ENCODE results near the gene HCFC2. TPM values are rescaled to one million over a fixed set of nuclear protein-coding genes. Genes with fewer than 3 reads are reported as not detected.
"Not testable (repeated sequence)": the region's sequence is repeated elsewhere in the genome, so short reads cannot be mapped to it uniquely, and the experiment has no call there.

The HCFC2 gene
- total RNA-seq, 2 experiments from 2014 or later = 6.4 to 6.5 TPM

DNA sequence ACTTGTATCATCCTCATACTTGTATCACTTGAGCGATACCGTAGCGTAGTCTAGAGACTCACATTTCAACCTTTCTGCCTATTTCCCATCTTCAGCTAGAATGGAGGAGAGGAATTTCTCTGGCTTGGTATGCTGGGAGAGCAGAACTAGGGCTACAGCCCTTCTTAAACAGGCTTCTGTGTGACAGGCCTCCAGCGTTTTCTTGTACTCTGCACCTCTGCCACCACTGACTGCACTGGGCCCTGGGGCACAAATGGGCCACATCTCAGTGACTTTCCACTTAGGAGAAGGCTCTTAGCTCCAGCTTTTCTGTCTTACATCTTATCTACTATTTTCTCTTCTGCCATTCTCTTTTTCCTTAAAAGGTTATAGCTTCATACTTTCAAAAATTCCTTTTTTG is 26.8 kb downstream of the HCFC2 start:
- peaks cover 29% of the 10 kb centered on the region for H3K36me3 Mint-ChIP-seq (ENCODE audit: low read depth)
- H3K27ac Mint-ChIP-seq = no peak overlapping the region
- no peak overlapping the region for H3K4me3 Mint-ChIP-seq
- H3K4me1 Mint-ChIP-seq = peaks cover 4% of the 10 kb centered on the region
- no peaks in the 10 kb centered on the region for H3K9me3 Mint-ChIP-seq (ENCODE audit: low read depth)
- CTCF ChIA-PET = interaction anchor here (0.5 to 2.1 kb wide), 5 partner anchors 18 to 247 kb away, joined by 3 to 12 read pairs (median 3); partner anchors contain the start of gene HCFC2
- no peak for ATAC-seq
- H3K27me3 Mint-ChIP-seq = no peaks in the 10 kb centered on the region
- no peak for DNase-seq
- POLR2A ChIA-PET = no interaction called here
- intact Hi-C loops (cut with DNase I, micrococcal nuclease) = no loop called here

DNA sequence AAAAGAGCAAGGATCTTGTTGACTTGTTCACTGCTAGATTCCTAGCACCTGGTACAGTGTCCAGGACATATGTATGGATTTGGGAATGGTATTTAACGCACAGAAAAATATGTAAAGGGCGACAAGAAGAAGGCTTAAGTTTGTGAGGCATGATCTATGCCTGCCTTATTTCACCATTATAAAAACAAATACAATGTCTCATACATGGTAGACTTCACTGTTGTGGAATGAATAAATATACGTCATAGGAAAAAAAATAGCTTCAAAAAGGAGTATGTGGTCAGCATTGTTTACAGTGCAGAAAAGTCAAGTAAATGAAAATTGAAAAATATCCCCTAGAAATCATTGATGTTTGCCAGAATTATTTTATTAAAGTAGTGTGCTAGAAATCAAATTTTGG is 30.0 kb downstream of the HCFC2 start:
- H3K4me3 Mint-ChIP-seq = no peak overlapping the region
- intact Hi-C loops (cut with DNase I, micrococcal nuclease) = no loop called here
- no peak for DNase-seq
- no peak for ATAC-seq
- H3K9me3 Mint-ChIP-seq (ENCODE audit: low read depth) = no peaks in the 10 kb centered on the region
- POLR2A ChIA-PET = no interaction called here
- H3K27me3 Mint-ChIP-seq = no peaks in the 10 kb centered on the region
- H3K4me1 Mint-ChIP-seq = peaks cover 4% of the 10 kb centered on the region
- CTCF ChIA-PET = interaction anchor here (0.7 to 1.0 kb wide), 2 partner anchors 10 to 35 kb away, joined by 3 read pairs; no protein-coding TSS in a partner anchor
- no peak overlapping the region for H3K27ac Mint-ChIP-seq
- peaks cover 28% of the 10 kb centered on the region for H3K36me3 Mint-ChIP-seq (ENCODE audit: low read depth)

DNA sequence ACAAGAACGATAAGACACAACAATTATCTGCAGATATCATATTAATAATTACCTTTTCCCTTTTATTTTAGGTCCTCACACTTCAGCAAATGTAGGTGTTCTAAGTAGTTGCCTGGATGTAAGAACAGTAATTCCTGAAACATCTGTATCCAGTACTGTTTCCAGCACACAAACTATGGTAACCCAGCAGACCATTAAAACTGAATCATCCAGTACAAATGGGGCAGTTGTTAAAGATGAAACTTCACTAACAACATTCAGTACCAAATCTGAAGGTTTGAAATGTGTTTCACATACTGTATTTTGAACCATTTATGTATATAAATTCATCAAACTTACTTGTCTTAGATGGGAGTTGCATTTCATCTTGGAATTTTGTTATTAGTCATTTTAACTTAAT is 31.0 kb downstream of the HCFC2 start:
- no peaks in the 10 kb centered on the region for H3K27me3 Mint-ChIP-seq
- ATAC-seq = peak; percentile 39
- no peak for DNase-seq
- intact Hi-C loops (cut with DNase I, micrococcal nuclease) = loop anchor here in 1 of 2 experiments (1.0 kb wide), 1 partner anchor 11 kb away; no protein-coding TSS in a partner anchor
- no peak overlapping the region for H3K27ac Mint-ChIP-seq
- H3K36me3 Mint-ChIP-seq (ENCODE audit: low read depth) = peaks cover 21% of the 10 kb centered on the region
- CTCF ChIA-PET = interaction anchor here (3.5 kb wide), 1 partner anchor 13 kb away, joined by 21 read pairs; no protein-coding TSS in a partner anchor
- no peaks in the 10 kb centered on the region for H3K9me3 Mint-ChIP-seq (ENCODE audit: low read depth)
- no peak overlapping the region for H3K4me3 Mint-ChIP-seq
- POLR2A ChIA-PET = no interaction called here
- H3K4me1 Mint-ChIP-seq = peaks cover 4% of the 10 kb centered on the region

DNA sequence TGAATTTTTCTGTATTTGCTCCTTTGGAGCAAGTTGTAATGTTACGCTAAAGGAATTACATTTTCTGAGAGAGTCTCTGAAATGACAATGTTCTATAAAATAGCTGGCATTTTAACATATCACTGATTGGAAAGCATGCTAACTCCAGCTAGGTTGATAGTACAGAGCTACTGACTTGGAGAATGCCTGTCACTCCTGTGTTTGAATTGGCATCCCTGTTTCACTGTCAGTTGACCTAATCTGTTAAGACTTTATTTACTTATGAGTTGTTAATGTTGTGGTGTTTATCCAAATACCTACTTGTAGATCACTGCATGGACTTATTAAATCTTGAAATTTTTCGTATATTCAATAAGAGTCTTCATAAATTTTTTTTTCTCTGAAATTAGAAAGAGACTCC is 33.6 kb downstream of the HCFC2 start:
- no peaks in the 10 kb centered on the region for H3K9me3 Mint-ChIP-seq (ENCODE audit: low read depth)
- no peak for ATAC-seq
- no peaks in the 10 kb centered on the region for H3K27me3 Mint-ChIP-seq
- CTCF ChIA-PET = interaction anchor here (0.5 to 3.5 kb wide), 7 partner anchors 10 to 221 kb away, joined by 3 to 21 read pairs (median 3); a partner anchor contains a TSS
- DNase-seq = no peak
- intact Hi-C loops (cut with DNase I, micrococcal nuclease) = no loop called here
- POLR2A ChIA-PET = no interaction called here
- no peak overlapping the region for H3K4me3 Mint-ChIP-seq
- peaks cover 22% of the 10 kb centered on the region for H3K36me3 Mint-ChIP-seq (ENCODE audit: low read depth)
- peaks cover 4% of the 10 kb centered on the region for H3K4me1 Mint-ChIP-seq
- H3K27ac Mint-ChIP-seq = no peak overlapping the region

DNA sequence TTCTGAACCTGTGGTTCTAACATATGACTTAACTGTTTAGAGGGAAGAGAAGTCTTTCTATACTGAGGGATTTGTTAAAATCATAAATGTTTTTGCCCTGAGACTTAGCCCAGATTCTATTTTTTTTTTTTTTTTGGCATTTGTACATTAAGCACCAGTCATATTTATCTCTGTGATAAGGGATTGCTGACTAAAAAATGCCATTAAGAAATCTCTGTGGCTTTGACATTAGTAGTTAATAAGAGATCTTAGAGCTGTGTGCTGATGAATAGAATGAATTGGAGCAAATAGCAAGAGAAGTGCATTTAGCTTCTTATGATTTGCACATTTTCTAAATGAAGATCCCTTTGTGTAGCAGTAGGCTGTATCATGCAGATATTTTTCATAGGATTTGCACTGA is 41.1 kb downstream of the HCFC2 start:
- CTCF ChIA-PET = interaction anchor here (0.6 to 2.0 kb wide), 4 partner anchors 10 to 334 kb away, joined by 3 to 7 read pairs (median 4); no protein-coding TSS in a partner anchor
- POLR2A ChIA-PET = no interaction called here
- peaks cover 3% of the 10 kb centered on the region for H3K36me3 Mint-ChIP-seq (ENCODE audit: low read depth)

DNA sequence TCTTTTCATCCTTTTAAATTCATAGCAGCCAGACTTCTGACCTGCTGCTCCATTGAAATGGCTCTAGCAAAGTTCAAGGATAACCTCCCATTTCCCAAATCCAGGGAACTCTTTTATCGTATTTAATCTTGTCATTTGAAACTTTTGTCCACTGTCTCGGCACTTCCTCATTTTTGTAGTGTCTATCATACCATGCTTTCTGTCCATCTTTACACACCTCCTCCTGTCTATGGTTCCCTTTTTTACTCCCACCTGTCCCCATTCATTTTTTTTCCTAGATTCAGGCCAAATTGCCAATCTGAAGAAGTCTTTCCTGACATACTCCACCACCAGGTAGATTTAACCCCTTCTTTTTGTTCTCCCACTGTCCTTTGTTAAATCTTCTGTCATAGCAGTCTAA is 42.6 kb downstream of the HCFC2 start:
- no peak for ATAC-seq
- intact Hi-C loops (cut with DNase I, micrococcal nuclease) = loop anchor here in 1 of 2 experiments (10.0 kb wide), 1 partner anchor 142 kb away; the partner anchor contains the start of gene TDG
- no peak overlapping the region for H3K4me3 Mint-ChIP-seq
- no peaks in the 10 kb centered on the region for H3K27me3 Mint-ChIP-seq
- peak overlapping the region; percentile 11 for H3K27ac Mint-ChIP-seq
- no peak for DNase-seq
- H3K36me3 Mint-ChIP-seq (ENCODE audit: low read depth) = peaks cover 3% of the 10 kb centered on the region
- POLR2A ChIA-PET = no interaction called here
- CTCF ChIA-PET = interaction anchor here (1.0 to 3.1 kb wide), 5 partner anchors 10 to 226 kb away, joined by 5 to 66 read pairs (median 21); no protein-coding TSS in a partner anchor
- H3K4me1 Mint-ChIP-seq = peaks cover 7% of the 10 kb centered on the region
- H3K9me3 Mint-ChIP-seq (ENCODE audit: low read depth) = no peaks in the 10 kb centered on the region

More for the DNA sequence above, 41.1 kb downstream of the HCFC2 start:
- Mint-ChIP-seq H3K4me3 (no peak overlapping the region), H3K27ac (no peak overlapping the region), H3K27me3 (no peaks in the 10 kb centered on the region), H3K9me3 (ENCODE audit: low read depth) (no peaks in the 10 kb centered on the region), H3K4me1 (peaks cover 7% of the 10 kb centered on the region)
- intact Hi-C loops (cut with DNase I, micrococcal nuclease) = loop anchor here in 1 of 2 experiments (10.0 kb wide), 1 partner anchor 141 kb away; the partner anchor contains the start of gene TDG
- ATAC-seq (no peak), DNase-seq (no peak)

DNA sequence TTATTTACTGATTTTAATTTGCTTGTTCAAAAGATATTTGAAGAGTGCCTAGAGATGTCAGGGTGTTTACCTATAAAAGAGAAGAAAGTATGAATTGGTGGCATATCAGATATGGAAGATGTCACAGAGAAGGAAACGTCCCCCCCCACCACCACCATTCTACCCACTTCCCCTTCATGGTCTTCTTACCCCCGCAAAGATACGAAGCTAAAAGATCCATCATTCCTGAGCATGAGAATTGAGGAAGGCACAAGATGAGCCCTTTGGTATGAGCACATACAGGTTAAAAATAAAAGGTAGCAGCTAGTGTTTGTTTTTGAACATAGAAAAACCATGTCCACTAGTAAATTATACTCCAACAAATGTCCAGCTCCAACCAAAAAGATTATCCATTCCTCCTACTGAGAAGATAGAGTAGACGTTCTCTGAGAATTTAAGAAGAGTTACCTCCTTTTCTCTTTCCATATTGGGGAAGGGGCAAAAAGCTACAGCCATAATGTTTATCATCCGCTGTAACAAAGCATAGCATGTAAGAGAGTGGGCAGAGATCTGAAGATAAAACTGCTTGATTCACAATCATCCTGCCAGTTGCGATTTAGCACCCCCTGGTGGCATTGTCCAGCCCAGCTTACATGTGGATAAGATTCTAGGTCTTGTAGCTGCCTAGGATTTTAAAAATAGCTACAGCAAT is 44.6 kb downstream of the HCFC2 start:
- intact Hi-C loops (cut with DNase I, micrococcal nuclease) = loop anchor here (1.0 to 10.0 kb wide), 5 partner anchors 44 to 231 kb away; partner anchors contain the start of genes HCFC2 (in 1 of the 2) and TDG (in 1 of the 2)
- ATAC-seq (peak; percentile 99), DNase-seq (peak; percentile 94)
- Mint-ChIP-seq H3K4me1 (peaks cover 7% of the 10 kb centered on the region), H3K27me3 (no peaks in the 10 kb centered on the region), H3K36me3 (ENCODE audit: low read depth) (no peaks in the 10 kb centered on the region), H3K9me3 (ENCODE audit: low read depth) (no peaks in the 10 kb centered on the region), H3K27ac (peak overlapping the region; percentile 44), H3K4me3 (no peak overlapping the region)
- CTCF ChIA-PET = interaction anchor here (0.6 to 3.1 kb wide), 43 partner anchors 9 to 431 kb away, joined by 3 to 66 read pairs (median 6); partner anchors contain the start of genes GLT8D2, HCFC2 and TDG
- POLR2A ChIA-PET = interaction anchor here (0.5 to 0.6 kb wide), 3 partner anchors 51 to 235 kb away, joined by 4 to 6 read pairs (median 4); no protein-coding TSS in a partner anchor

DNA sequence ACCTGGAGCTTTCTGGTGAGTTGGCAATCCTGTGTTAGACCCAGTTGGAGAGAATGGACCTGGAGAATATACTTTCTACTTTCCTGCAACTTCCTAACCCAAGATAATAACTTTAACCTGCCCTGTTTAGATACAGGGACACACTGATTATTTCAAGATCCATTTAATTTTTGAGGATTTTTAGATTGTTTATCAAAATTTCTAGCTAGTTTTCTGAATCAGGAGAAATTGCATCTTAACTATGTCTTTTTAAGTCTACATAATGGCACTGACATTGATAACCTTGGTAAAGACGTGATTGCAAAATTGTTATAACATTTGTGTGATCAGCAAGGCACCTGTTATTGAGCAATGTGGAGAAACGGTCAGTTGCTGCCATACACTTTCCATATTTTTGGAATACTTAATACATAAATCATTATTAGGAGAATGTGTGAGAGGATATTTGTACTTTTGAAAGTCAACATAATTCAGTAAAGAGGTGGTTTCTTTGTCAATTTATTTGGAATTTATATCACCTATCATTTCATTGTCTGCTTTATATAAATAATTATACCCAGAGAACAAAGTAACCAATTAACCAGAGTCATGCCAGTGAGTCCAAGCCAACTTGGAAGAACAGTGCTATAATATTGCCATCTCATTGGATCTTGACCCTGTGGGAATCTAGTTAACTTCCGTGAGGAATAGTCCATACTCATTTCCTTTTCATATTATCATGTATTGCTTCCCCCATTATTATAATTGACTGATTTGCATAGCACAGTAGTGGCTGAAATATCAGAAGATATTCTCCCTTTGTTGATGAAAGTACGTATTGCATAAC is 45.3 kb downstream of the HCFC2 start:
- Mint-ChIP-seq H3K4me3 (no peak overlapping the region), H3K27ac (no peak overlapping the region), H3K36me3 (ENCODE audit: low read depth) (no peaks in the 10 kb centered on the region), H3K9me3 (ENCODE audit: low read depth) (no peaks in the 10 kb centered on the region), H3K4me1 (peaks cover 7% of the 10 kb centered on the region), H3K27me3 (no peaks in the 10 kb centered on the region)
- DNase-seq (no peak), ATAC-seq (no peak)
- ChIA-PET CTCF (interaction anchor here (0.6 to 3.1 kb wide), 42 partner anchors 8 to 431 kb away, joined by 3 to 66 read pairs (median 6); partner anchors contain the start of genes GLT8D2, HCFC2 and TDG), POLR2A (interaction anchor here (0.5 to 0.6 kb wide), 2 partner anchors 73 to 235 kb away, joined by 4 to 6 read pairs; no protein-coding TSS in a partner anchor)
- intact Hi-C loops (cut with DNase I, micrococcal nuclease) = loop anchor here (1.0 to 10.0 kb wide), 5 partner anchors 45 to 231 kb away; partner anchors contain the start of genes HCFC2 (in 1 of the 2) and TDG (in 1 of the 2)

DNA sequence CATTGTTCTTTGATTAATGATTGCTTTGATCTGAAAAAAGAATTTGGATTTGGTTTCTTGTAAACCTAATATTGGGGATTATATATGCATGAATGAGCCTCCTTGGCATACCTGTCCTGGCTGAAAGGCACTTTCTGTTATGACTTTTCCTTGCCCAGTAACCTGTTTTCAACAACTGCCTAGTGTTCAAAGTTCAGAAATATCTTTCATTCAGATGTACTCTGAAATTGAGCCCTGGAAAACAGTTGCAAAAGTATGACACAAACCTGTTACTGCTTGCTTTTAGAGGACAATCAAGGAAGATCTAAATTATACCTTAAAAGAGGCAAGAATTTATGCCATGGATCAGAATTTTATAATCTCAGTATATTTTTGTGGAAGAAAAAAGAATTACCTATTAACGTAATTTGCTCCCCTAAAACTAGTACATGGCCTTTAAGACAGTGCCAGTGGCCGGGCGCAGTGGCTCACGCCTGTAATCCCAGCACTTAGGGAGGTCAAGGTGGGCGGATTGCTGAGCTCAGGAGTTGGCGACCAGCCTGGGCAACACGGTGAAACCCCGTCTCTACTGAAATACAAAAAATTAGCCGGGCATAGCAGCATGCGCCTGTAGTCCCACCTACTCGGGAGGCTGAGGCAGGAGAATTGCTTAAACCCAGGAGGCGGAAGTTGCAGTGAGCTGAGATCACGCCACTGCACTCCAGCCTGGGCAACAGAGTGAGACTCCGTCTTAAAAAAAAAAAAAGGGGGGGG is 50.7 kb downstream of the HCFC2 start:
- intact Hi-C loops (cut with DNase I, micrococcal nuclease); H3K9me3 Mint-ChIP-seq (ENCODE audit: low read depth); H3K4me1 Mint-ChIP-seq; DNase-seq; H3K27ac Mint-ChIP-seq; H3K4me3 Mint-ChIP-seq; POLR2A ChIA-PET; ATAC-seq; H3K27me3 Mint-ChIP-seq: not testable (repeated sequence)
- peaks cover 13% of the 10 kb centered on the region for H3K36me3 Mint-ChIP-seq (ENCODE audit: low read depth)
- CTCF ChIA-PET = interaction anchor here (2.0 kb wide), 1 partner anchor 10 kb away, joined by 4 read pairs; no protein-coding TSS in a partner anchor

DNA sequence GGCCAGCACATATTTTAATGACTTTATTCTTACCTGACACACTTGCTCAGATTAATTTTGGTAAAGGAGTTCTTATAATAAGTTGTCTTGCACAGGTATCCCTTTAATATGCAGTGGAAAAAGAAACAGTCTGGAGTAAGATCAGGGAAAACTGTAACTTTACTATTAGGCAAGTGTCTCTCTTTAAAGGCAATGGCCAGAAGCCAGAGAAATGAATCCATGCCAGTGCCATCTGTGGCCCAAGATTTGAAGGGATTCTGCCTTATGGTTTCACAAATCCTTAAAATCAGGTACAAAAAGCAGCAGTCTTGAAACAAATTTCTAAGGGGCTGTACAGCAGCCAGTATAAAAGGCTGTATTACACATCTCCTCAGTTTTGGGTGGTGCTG is 51.2 kb downstream of the HCFC2 start:
- H3K9me3 Mint-ChIP-seq (ENCODE audit: low read depth) = no peaks in the 10 kb centered on the region
- H3K27ac Mint-ChIP-seq = no peak overlapping the region
- peaks cover 17% of the 10 kb centered on the region for H3K36me3 Mint-ChIP-seq (ENCODE audit: low read depth)
- DNase-seq = no peak
- ATAC-seq = no peak
- intact Hi-C loops (cut with DNase I, micrococcal nuclease) = no loop called here
- CTCF ChIA-PET = interaction anchor here (2.0 kb wide), 1 partner anchor 10 kb away, joined by 4 read pairs; no protein-coding TSS in a partner anchor
- POLR2A ChIA-PET = interaction anchor here (0.8 kb wide), 1 partner anchor 225 kb away, joined by 3 read pairs; no protein-coding TSS in a partner anchor
- H3K27me3 Mint-ChIP-seq = no peaks in the 10 kb centered on the region
- H3K4me1 Mint-ChIP-seq = peaks cover 6% of the 10 kb centered on the region
- no peak overlapping the region for H3K4me3 Mint-ChIP-seq
